NB4 (cell line): ENCODE data around the gene CAPN8.

Experiments
- DNase-seq: peaks from one replicate; pipeline ENCODE4 v3.0.0; 2010; ENCODE audit warnings: low read depth
- H3K4me3 ChIP-seq: one replicate; pipeline ENCODE4 v1.5.1; 2011; ENCODE audit warnings: mild to moderate bottlenecking, low read depth, low read length, moderate library complexity
- CTCF ChIP-seq: IDR thresholded peaks from one replicate; pipeline ENCODE4 v1.5.1; 2012; ENCODE audit warnings: low read depth, low read length
- MYC ChIP-seq: IDR thresholded peaks from 2 replicates; pipeline ENCODE4 v1.6.1; 2011; ENCODE audit warnings: low read depth, low read length
- POLR2A ChIP-seq: IDR thresholded peaks from 2 replicates; pipeline ENCODE4 v1.6.1; 2011; ENCODE audit warnings: mild to moderate bottlenecking; ENCODE audit not compliant: insufficient read length; ENCODE audit errors: extremely low read depth
- TF ChIP-seq, protein P1 (sequence below): IDR thresholded peaks from 2 replicates; pipeline ENCODE4 v1.6.1; 2011; ENCODE audit warnings: low read depth, low read length

The CAPN8 gene

DNA sequence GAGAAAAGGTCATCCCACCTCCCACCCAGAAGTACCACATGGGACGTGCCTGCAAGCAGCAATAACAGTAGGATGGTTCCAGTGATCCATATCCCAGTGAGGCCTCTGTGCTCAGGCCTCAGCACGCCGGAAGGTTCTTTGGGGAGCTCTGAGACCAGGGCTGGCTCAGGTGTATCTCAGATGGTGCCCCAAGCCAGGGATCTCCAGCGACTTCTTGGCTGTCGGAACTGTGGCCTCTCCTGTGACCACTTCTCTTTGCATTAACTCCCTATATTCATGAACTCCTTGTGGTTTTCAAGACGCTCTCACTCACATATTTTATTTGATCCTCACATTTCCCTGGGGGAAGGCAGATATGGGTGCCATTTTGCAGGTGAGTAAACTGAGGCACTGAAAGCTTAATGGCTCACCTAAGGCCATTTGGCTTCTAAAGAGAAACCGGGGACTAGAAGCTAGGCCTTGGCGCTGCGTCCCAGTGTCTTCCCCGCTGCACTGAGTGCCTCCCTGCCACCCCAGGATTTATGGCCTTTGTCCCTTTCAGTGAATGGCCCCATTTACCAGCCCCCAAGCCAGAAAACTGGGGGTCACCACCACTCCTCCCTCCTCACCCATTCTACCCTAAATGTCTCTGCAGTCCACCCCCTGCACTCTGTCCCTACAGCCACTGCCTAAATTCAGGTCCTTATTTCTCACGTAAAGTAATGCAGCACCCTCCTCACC is 170.4 kb downstream of the CAPN8 start:
- no peak for TF ChIP-seq POLR2A
- no peak overlapping the region for H3K4me3 ChIP-seq
- no peak for DNase-seq

DNA sequence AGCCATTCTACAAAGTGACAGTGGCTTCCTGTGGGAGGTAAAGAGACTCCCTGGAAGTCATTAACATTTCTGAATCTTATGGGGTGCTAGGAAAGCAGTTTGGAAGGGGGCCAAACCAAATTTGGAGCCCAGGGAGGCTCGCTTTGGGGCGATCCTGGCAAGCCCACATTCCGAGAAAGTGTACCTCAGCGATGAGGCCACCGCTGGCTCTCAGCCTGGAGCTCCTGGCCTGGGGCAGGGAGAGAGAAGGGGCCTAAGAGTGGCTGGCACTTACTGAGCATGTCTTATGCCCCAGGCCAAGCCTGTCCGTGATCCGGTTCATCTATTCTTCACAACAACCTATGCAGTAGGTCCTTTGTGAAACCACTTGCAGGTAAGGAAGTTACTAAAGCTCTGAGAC is 173.5 kb downstream of the CAPN8 start:
- H3K4me3 ChIP-seq, result no peak overlapping the region
- DNase-seq, result no peak
- TF ChIP-seq MYC (no peak), CTCF (no peak), POLR2A (no peak)
- TF ChIP-seq, protein P1, sequence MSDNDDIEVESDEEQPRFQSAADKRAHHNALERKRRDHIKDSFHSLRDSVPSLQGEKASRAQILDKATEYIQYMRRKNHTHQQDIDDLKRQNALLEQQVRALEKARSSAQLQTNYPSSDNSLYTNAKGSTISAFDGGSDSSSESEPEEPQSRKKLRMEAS, result no peak
